Stimulated activated naive CD4-positive, alpha-beta T cell treated with Interleukin-2 at 50 U/mL for 16 hours (primary cell): ENCODE measurements around the gene ST6GALNAC6.
"Not testable (repeated sequence)": the region's sequence is repeated elsewhere in the genome, so short reads cannot be mapped to it uniquely, and the experiment has no call there.

Experiments
- DNase-seq: peaks from one replicate; lab custom pipeline; 2025; lab: John Stamatoyannopoulos, UW

Gene ST6GALNAC6

DNA sequence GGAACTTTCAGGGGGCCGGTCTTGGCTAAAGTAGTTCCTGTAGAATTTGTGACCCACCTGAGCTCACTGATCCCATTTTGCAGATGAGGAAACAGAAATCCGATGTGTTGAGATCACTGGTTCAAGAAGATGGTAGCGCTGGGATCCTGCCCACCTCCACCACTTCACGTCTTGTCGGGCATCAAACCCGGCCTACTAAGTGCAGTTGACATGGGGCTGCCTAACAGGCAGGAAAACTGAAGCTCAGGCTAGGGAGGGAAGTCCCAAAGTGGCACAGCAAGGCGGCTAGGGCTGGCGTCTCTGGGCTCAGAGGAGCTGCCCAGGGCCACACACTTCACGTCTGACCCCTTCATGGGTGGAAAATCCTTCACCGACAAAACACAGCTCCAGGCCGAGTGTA, 44.4 kb downstream of the ST6GALNAC6 start:
- no peak for DNase-seq

DNA sequence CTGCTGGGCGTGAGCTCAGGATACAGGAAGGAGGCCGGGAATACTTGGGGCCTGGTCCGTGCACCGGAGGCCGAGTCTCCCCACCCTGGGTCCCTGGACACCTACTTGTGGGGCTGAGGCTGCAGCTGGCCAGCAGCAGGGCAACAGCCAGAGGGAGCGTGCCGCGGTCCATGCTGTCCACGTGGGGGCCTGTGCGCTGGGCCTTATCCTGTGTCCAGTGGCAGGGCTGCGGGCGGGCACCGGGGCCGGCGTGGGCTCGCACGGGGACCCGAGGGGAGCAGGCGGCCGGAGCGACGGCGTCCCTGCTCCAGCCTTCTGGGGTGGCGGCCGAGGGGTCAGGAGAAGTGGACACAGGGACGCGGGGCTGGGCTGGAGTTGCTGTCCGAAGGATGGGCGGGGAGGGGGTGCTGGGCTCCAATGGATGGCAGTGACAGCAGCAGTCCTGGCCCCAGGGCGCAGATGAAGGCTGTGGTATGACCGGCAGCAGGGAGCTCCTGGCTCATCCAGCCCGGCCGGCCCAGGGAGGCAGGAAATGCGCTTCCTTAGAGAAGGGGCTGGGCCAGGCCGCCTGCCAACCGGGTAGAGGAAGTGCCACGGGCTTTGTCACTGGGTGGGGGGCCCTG, 45.1 kb downstream of the ST6GALNAC6 start, which contains the start of gene ENG:
Gene ENG (minus strand): TSS at position 475 of the 623 bp plus-strand sequence. CDS start 303 bp downstream, at position 172.
- peak; percentile 13 for DNase-seq

DNA sequence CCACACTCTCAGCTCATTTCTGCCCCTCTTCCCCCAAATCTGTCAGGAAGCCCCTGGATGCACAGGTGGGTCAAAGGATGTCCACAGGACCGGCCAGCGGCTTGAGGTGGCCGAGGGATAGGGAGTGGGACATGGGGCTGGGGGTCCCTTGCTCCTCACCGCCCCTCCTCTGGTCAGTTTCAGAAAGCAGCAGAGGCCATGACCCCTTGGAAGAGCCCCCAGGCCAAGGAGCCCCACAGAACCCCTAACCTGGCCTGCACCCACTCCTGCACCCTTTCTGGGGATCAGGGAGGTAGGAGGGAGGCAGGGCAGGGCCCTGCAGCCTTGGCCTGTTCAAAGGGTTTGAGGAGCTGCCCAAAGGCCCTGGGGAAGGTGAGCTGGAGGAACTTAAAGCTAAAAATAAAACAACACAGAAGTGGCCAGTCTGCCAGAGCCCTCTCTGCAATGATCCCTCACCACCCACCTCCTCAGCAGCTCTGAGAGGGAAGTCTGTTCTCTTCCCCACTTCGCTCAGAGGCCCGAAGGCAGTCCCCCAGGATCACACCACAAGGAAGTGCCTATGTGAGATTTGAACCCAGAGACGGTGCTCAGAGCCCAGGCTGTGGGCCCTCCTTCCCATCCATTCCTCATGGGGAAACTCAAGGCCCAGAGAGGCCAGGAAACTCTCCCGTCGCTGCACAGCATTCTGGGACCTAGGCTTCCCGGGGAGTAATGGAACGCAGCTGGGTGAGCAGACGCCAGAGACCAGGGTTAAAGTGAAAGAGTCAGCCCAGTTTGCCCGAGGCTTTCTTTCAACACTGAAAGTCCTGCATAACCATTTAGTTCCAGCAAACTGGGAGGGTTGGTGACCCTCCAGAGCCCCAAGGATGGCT, 45.9 kb downstream of the ST6GALNAC6 start:
- no peak for DNase-seq

DNA sequence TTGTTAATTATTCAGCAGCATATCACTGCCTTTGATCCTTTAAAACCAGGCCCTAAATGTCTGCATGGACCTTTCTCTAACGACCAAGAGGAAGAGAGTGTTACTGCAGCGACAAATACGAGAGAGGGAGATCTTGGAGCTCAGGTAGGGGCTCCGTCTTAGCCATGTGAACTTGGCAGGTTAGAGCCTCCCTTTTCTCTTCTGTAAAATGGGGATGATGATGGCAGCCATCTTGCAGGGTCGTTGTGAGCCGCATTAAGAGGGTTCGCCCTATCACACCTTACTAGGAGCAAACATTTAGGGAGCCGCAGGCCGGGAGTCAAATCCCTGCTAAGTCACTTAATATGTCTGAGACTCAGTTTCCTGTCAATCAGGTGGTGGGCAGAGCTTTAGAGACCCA, 46.6 kb downstream of the ST6GALNAC6 start:
- DNase-seq: no peak

DNA sequence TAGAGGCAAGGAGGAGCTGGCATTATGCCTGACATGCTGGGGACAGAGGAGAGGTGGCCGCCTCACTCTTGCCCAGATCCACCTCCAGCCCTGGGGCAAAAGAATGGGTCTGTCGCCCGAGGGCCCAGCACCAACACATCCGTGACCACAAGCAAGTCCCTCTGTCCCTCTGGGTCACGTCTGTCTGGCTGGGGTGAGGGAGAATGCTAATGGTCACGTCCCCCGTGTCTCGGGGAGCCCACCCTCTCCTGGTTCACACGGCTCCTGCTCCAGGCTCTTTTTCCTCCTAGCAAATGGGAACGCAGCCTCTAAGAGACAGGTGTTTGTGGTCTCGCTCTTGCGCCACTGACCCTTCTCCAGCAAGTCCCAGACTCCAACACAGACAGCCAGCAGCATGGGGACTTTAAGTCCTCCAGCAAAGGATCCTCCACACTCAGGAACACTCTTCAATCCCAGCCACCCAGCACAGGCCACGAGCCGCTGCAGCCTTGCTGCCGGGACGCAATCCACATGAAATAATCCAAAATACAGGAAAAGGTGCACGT, 49.0 kb downstream of the ST6GALNAC6 start:
- DNase-seq: no peak

DNA sequence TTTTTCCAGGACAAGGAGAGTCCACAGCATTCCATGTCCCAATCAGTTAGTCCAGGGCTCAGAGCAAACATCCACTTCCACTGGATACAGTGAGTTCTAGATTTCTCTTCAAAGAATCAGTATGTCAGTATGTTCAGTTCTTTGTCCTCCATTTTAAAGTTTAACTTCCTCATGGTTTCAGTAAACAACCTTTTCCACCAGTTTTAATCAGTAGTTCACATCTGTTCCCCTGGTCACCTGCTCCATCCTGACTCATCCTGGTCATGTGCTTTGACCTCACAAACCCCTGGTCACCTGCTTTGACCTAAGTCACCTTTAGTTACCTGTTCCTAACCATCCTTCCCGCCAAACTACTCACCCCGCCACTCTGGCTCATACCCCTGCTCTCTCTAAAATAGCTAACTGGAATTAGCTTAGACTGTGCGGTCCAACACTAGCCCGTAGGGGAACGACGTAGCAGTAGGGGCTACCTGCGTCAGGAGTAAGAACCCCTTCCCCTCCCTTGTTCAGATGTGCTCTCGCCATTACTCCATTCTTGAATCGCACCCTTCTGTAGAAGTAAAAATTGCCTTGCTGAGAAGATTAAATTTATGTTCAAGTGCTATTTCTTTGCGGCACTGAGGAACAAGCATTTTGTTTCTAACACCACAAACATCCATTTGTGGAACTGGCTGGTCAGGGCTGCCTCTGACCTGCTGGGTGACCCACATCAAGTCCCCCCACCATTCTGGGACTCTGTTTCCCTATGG, 50.5 kb downstream of the ST6GALNAC6 start:
- no peak for DNase-seq

DNA sequence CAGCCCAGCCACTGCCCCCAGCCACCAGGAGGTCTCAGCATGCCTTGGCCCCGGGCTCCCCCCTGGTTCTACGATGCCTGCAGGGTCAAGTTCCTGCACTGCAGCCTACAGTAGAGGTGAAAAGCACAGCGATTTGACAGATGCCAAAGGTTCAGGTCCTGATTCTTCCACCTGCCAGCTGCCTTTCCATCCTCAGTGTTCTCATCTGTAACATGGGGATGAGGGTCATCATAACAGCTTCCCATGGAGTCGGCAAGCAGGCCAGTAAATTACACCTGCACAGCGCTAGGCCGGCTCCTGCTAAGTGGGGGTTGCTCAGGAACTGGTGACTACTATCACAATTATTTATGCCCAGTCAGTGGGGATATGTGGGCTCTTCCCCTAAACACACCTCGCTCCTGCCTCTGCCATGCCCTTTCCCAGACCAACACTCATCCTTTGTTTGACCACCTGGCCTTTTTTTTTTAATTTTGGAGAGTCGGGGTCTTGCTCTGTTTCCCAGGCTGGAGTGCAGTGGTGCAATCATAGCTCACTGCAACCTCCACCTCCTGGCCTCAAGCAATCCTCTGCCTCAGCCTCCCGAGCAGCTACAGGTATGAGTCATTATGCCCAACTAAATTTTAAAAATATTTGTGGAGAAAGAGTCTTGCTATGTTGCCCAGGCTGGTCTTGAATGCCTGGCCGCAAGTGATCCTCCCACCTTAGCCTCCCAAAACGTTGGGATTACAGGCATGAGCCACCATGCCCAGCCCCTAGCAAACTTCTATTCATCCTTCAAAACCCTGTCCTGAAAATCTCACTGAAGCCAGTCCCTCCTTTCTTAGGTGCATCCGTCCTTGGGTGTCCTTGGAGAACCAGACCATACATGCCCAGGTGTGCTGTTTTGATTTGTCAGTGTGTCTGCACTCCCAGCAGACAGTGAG, 51.3 kb downstream of the ST6GALNAC6 start:
- no peak for DNase-seq

DNA sequence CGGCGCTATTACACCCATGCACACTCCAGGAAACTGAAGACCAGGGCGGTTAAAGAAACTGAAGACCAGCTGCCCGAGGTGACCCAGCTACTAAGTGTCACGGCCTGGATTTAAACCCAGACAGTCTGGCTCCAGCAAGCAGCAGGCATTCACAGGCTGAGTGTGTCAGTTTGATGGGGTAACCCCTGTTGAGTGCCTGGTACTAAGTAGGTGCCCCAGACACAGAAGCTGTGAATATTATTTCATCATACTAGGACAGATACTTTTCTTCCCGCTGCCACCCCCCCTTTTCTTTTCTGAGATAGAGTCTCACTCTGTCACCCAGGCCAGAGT, 52.3 kb downstream of the ST6GALNAC6 start:
- no peak for DNase-seq

DNA sequence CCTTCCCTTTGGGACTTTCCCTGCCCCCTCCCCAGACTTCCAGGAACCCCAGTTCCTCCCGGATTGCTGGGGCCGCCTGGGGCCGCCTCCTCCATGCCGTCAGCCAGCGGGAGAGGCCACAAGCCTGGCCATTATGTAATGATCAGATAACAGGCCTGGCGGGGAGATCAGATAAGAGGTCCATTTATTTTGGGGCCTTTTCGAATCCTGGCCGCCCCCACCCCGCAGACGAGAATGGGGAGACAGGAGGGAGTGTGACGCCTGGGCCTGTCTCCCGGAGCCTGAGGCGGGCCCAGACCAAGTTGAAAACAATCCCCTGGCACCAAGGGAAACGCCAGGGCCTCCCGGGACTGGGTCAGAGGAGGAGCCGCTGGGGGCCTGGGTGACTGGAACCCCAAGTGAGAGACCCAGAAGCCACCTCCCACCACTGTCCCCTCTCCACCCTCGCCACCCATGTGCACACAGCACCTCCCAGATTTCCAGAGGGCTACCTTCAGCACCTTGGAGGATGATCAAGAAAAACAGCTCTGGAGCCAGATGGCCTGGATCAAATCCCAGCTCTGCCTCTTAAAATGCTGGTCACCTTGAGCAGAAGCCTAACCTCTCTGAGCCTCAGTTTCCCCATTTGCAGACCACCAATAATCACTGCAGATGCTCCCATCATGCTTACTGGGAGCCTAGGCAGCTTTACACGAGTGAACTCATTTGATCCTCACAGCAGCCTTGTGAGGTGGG, 52.8 kb downstream of the ST6GALNAC6 start:
- DNase-seq: no peak

DNA sequence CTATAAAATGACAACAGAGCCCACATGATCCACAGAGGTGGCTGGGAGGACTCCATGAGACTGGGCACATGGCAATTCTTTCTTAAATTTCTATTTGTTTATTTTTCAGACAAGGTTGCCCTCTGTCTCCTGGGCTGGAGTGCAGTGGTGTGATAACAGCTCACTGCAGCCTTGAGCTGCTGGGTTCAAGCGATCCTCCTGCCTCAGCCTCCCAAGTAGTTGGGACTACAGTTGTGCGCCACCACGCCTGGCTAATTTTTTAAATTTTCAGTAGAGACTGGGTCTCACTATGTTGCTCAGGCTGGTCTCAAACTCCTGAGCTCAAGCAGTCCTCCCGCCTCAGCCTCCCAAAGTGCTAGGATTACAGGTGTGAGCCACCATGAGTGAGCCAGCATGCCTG, 53.8 kb downstream of the ST6GALNAC6 start:
- DNase-seq: not testable (repeated sequence)

DNA sequence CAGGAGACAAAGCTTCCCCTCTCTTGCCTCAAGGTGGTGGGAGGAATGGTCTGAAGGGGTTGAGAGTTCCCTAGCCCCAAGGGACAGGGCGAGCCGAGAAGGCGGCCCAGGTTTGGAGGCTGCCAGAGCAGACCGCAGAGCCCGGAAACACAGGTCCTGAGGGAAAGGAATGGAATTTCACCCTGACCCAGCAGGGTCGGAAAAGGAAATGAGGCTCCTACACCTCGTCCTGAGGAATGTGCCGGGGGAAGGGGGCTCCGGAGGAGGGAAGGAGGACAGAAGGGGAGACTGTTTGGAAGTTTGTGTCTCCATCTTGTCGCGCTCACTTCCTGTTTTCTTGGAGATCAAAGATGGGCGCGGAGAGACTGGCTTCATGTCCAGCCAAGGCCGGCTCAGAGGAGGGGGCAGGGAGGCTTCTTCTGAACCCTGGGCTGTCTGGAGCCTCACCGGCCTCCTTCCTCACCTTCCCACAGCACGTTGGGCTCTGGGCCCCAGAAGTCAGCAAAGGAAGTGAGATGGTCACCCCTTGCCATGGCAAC, 54.5 kb downstream of the ST6GALNAC6 start:
- DNase-seq: no peak

DNA sequence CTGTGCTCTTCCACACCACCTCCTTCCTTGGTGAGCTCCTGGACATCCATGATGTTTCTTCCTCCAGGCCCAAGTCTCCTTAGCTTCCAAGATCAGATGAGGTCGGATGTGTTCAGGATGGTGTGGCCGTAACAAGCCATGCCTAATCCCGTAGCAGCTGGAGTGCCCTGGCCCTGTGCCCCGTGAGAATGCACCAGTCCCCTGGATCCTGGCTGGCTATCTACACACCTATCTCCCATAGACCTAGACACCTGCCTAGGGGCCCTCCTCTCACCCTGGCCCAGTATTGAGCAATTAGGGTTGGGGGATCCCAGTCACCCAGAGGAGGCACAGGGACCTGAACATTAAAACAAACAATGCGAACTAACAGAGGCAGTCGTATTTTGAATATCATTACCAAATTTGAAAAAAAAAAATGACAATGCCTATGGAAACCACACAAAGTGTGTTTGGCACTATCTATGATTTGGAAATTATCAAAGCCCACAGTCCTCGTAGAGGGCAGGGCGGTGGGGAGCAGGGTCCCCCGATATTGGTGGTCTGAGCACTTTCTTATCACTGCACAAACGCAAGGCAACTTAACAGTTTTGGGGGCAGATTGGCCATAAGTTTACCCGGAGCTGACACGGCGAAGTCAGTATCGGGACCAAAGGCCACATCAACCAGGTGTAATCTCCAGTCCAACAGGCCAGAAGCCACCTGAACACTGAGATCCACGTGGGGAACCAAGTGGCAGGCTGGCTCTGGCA, 58.1 kb downstream of the ST6GALNAC6 start:
- DNase-seq: no peak

DNA sequence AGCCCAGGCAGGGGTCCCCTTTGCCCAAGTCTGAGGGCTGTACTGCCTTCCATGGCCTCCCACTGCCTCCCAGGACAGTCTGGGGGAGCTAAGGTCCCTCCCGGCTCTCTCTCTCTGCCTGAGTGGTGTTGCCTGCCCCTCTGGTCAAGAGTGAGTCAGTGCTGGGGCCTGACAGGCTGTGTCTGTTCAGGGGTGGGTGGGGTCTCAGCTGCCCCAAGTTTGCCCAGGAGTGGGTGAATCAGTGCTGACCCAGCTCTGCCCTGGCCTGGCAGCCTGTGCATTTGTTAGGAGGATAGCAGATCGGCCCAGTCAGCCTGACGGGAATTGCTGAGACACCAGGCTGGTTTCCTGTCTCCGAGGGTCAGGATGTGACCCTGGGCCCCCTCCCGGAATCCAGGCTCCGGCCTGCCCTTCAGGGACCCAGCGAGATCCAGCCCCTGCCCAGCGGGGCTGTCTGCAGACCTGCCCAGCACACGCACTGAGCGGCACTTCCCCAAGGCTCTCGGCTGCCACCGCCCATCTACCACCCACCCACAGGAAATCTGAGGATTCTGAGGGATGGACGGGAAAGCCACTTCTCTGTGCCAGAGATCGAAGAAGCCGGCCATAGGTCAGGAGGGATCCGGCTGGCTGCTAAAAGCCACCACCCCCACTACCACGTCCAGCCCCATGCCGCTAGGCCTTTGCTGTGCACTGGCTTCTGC, 60.9 kb downstream of the ST6GALNAC6 start:
- no peak for DNase-seq

DNA sequence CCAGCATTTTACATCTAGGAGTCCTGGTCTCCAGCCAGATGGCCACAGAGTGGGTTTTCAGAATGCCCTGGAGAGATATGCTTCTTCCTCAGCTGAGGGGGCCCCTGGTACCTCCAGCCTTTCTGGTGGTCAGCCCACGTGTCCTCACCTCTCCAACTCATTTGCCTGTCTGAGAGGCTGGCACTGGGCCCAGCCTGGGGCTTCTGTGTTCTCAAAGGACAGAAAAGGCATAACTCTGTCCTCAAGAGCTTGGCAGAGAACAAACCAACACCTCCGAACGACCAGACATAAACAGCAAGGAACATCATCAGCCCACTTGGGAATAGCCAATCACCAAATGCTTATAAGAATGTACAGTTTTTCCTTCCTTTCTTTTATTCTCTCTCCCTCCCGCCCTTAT, 62.1 kb downstream of the ST6GALNAC6 start:
- no peak for DNase-seq

DNA sequence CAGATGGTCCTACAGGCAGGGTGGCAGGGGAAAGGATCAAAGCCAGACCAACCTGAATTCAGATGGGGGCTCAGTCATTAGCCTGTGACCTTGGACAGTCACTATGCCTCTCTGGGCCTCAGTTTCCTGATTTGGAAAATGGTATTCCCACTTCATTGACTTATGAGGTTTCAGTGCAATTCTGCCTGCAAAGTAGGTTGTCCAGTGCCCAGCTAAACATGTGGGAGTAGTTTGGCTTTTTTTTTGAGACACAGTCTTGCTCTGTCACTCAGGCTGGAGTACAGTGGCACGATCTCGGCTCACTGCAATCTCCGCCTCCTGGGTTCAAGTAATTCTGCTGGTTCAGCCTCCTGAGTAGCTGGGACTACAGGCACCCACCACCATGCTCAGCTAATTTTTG, 62.8 kb downstream of the ST6GALNAC6 start:
- not testable (repeated sequence) for DNase-seq

DNA sequence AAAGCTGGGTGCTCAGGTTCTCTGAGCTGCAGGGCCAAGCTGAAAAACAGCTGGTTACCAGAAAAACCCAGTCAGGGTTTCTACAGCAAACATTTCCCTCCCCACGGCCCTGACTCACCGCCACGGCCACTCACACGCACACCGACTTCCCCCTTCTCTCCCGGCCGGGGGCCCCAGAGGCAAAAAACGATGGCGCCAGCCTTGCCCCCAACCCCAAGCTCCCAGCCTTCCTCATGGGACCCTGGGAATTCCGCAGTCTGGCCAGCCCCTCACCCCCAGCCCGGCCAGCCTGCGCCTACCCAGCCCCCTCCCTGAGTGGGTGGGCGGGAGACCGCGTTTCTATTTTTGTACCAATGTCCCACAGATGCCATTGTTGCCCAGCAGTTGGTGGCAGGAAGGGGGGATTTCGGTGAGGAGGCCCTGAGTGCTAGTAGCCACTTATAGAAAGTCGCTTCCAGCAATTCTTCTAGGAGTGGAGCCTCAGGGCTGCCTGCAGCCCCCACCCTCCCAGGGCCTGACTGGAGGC, 63.3 kb downstream of the ST6GALNAC6 start:
- no peak for DNase-seq
